GM19043 (cell line): Measurements from ENCODE around the gene DDX28.
"Not testable (repeated sequence)": the region's sequence is repeated elsewhere in the genome, so short reads cannot be mapped to it uniquely, and the experiment has no call there.

Source experiments
- ATAC-seq: cut with Tn5 transposase; IDR thresholded peaks from one replicate; pipeline ENCODE4 v1.9.1; 2021; ENCODE audit warnings: low read depth; ENCODE audit not compliant: unreplicated experiment

Gene DDX28

DNA sequence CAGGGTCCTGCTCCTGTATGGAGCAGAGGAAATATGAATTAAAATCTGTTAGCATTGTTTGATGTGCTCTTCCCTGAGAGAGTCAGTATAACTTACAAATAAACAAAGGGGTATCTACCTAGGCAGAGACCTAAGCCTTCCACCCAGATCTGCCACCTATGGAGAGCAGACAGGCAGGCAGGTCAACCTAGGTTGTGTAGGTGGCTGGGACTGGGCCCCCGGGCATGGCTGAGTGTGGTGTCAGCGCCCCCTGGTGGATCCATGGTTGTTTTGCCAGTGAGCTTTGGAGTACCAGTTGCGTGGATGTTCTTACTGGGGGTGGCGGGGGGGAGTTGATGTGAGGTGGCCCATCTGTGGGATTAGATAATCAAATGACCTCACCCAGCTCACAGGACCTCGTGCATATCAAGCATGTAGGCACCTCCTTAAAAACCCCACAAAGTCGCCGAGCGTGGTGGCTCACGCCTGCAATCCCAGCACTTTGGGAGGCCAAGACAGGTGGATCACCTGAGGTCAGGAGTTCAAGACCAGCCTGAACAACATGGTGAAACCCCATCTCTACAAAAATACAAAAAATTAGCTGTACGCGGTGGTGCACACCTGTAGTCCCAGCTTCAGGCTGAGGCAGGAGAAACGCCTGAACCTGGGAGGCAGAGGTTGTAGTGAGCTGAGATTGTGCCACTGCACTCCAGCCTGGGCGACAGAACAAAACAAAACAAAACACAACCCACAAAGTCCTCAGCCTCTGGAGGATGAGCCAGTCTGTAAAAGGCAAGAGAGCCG, 17.7 kb upstream of the DDX28 start:
- peak; percentile 45 for ATAC-seq

DNA sequence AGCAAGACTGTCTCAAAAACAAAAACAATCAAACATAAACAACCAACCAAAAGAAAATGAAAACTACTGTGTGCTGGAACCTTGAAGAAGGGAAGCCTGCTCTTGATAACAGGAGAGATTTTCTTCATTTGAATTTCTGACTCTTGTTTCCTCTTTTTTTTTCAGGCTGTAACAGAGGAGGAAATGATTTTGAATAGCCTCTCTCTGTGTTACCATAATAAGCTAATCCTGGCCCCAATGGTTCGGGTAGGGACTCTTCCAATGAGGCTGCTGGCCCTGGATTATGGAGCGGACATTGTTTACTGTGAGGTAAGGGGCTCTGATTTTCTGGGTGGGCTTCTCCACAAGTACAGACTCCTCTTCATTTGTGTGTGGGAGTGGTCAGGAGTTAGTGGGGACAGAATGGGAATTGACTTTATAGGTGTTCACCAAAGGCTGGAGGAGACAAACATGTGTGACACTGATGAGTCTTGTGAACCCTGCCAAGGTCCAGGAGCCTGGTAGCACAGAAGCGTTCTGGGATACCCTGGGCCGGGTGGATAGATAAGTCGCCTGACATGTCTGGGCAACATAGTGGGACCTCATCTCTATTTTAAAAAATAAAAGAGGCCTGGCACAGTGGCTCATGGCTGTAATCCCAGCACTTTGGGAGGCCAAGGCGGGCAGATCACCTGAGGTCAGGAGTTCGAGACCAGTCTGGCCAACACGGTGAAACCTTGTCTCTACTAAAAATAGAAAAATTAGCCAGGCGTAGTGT, 15.0 kb upstream of the DDX28 start:
- ATAC-seq: no peak

- no peak for ATAC-seq
These were observed 12.2 kb upstream of the DDX28 start for GRCh38 chr16:68035227-68035626.

DNA sequence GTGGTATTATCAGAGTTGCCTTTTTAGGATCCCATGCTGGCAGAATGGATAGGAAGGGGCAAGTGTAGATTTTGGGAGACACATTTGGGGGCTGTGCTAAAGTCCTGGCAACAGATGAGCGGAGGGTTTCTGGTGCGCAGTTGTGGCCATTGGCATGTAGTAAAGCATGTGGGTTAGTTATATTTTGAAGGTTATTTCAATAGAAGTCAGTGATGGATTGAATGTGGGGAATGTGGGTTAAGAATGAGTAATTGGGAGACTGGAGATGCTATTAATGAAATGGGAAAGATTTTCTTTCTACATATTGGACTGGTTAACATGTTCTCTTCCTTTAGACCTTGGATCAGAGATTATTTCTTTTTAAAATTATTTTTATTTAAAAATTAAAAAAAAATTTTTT, 10.1 kb upstream of the DDX28 start:
- no peak for ATAC-seq

DNA sequence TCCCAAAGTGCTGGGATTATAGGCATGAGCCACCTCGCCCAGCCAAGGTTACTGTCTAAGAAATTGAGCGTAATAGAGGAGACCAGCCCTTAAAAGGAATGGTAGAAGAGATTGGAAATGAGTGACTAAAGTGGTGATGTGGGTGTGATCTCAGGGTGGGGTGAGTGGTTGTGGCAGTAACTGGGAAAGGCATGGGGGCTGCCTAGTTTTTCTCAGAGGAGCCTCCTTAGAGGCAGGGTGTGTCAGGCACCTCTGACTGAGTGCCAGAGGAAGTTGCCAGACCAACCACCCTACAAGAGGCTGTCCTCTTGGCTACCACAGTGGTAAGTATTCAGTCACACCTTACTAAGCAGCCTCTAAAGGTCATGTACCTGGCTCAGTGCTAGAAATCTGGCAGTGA, 8.9 kb upstream of the DDX28 start:
- no peak for ATAC-seq

DNA sequence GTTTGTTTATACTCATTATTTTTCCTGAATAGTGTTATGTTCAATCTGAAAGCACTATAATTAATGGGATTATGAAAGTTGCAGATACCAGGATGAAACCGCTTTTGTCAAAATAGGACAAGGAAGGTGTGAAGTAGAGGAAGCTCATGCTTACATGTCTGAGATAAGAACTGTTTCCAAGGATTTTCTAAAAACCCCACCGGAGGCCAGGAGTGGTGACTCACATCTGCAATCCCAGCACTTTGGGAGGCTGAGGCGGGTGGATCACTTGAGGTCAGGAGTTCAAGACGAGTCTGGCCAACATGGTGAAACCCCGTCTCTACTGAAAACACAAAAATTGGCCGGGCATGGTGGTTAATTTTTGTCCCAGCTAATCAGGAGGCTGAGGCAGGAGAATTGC, 7.1 kb upstream of the DDX28 start:
- not testable (repeated sequence) for ATAC-seq

DNA sequence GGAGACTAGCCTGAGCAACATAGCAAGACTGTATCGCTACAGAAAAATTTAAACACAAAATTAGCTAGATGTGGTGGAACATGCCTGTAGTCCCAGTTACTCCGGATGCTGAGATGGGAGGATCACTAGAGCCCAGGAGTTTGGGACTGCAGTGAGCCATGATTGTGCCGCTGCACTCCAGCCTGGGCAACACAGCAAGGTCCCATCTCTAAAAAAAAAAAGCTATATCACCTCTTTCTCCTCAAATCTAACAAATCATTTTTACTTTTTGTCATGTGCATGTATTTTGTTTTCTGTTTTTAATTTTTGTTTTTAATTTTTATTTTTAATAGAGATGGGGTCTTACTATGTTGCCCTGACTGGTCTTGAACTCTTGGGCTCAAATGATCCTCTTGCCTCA, 6.0 kb upstream of the DDX28 start:
- ATAC-seq: no peak

DNA sequence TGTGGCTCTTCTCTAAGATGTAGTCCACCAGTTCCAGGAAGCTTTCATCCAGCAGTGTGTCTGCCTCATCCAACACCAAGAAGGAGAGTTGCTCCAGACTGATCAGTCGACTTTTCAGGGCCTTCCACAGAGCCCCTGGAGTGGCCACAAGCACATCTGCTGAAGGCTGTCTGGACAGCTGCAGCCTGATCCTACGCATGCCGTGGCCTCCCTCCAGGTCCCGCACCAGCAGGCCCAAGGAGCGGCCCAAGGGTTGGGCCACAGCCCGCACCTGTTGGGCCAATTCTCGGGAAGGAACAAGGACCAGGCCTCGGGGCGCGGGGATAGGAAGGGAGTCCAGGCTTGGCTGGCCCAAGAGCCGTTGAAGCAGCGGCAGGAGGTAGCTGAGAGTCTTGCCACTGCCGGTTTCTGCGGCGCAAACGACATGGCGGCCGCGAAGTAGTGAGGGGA, 729 bp downstream of the DDX28 start:
- ATAC-seq: no peak

- ATAC-seq: no peak
These were observed 1.5 kb downstream of the DDX28 start for GRCh38 chr16:68021490-68021889.

- ATAC-seq: no peak
These were observed 3.8 kb downstream of the DDX28 start for GRCh38 chr16:68019167-68019680.

- ATAC-seq: no peak
These were observed 7.4 kb downstream of the DDX28 start, which contains the start of gene DPEP2NB for GRCh38 chr16:68015681-68016080. TSS of gene DPEP2NB (minus strand) at chr16:68015911. CDS start at chr16:68015770, 141 bp downstream.

GRCh38 chr16:68013440-68013839, 9.6 kb downstream of the DDX28 start:
- ATAC-seq: no peak

- ATAC-seq: not testable (repeated sequence)
These were observed 13.2 kb downstream of the DDX28 start for GRCh38 chr16:68009872-68010271.

- ATAC-seq: no peak
These were observed 13.8 kb downstream of the DDX28 start for GRCh38 chr16:68009157-68009735.

GRCh38 chr16:68005786-68006286, 17.2 kb downstream of the DDX28 start:
- ATAC-seq: no peak

- no peak for ATAC-seq
These were observed 17.8 kb downstream of the DDX28 start for GRCh38 chr16:68005211-68005610.

- no peak for ATAC-seq
These were observed 20.0 kb downstream of the DDX28 start for GRCh38 chr16:68003031-68003430.

DNA sequence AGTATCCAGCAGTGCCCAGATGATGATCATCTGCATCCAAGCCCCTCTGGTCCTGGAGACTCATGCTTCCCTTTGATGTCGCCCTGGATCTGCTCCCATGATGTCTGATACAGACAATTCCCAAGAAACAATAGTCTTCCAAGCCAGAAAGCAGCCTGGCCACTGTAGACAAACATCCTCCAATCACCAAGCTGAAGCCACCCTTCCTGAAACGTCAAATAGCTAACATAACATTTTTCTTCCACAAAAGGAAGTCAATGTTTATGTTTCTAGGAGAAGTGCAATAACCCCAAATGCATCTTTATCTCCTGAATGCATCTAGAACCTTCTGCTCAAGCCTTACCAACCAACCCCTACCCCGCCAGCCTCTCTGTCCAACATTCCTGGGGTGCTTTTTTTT, 22.6 kb downstream of the DDX28 start:
- no peak for ATAC-seq

- ATAC-seq: no peak
These were observed 23.0 kb downstream of the DDX28 start for GRCh38 chr16:67999985-68000384.

DNA sequence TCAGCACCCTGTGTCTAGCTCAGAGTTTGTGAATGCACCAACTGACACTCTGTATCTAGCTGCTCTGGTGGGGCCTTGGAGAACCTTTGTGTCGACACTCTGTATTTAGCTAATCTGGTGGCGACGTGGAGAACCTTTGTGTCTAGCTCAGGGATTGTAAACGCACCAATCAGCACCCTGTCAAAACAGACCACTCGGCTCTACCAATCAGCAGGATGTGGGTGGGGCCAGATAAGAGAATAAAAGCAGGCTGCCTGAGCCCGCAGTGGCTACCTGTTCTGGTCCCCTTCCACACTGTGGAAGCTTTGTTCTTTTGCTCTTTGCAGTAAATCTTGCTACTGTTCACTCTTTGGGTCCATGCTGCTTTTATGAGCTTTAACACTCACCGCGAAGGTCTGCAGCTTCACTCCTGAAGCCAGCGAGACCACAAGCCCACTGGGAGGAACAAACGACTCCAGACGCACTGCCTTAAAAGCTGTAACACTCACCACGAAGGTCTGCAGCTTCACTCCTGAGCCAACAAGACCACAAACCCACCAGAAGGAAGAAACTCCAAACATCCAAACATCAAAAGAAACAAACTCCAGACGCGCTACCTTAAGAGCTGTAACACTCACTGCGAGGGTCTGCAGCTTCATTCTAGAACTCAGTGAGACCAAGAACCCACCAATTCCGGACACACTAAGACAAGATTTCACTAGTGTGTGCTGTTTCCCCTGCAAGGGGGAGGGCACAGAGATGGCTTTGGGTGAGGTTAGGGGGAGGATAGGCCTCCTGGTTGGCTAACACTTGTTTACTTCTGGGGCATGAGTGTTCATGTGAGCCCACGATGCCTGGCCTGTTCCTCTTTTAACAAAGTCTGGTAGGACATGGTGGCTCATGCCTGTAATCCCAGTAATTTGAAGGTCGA, 24.0 kb downstream of the DDX28 start, which contains the start of gene DPEP2:
Gene DPEP2 (minus strand): TSS at position 706 of the 910 bp plus-strand sequence. CDS start 6,272 bp downstream, outside the sequence.
- not testable (repeated sequence) for ATAC-seq
